ENCODE data around the gene LRIT2.
A peak's percentile ranks its signal among the peaks of the same experiment; 100 is the strongest.

Gene LRIT2

GRCh38 chr10:84176836-84177474 lies 48.4 kb downstream of the LRIT2 start (continued):
- TF ChIP-seq ZSCAN16 (tag by site-specific recombination; IDR thresholded peaks at IDR 0.05), result no peak
- TF ChIP-seq ZNF18 (tag by site-specific recombination; IDR thresholded peaks at IDR 0.05), result no peak
- no peak for TF ChIP-seq ZFP41 (tag by site-specific recombination; IDR thresholded peaks at IDR 0.05; ENCODE audit: borderline replicate concordance)
- TF ChIP-seq EGR2 (tag by site-specific recombination; IDR thresholded peaks at IDR 0.05; ENCODE audit: low read depth), result peak; percentile 44; the same call in 1 of the 2 replicates

GRCh38 chr10:84176351-84176750 lies 49.0 kb downstream of the LRIT2 start:
- no peaks in the 10 kb centered on the region for H3K9me3 ChIP-seq (ENCODE audit: control insufficient read depth, insufficient read depth, low read depth, low read length)
- H3K4me1 ChIP-seq (ENCODE audit: control insufficient read depth, insufficient read depth, low read length), result no peaks in the 10 kb centered on the region
- no peak overlapping the region for H3K27ac ChIP-seq (ENCODE audit: extremely low read depth, low read depth, low read length)
- TF ChIP-seq ZBTB48 (tag by site-specific recombination; IDR thresholded peaks at IDR 0.05) (no peak), ZNF645 (tag by site-specific recombination; IDR thresholded peaks at IDR 0.05) (no peak), ZNF639 (tag by site-specific recombination; IDR thresholded peaks at IDR 0.05) (no peak), ZSCAN4 (tag by site-specific recombination; IDR thresholded peaks at IDR 0.05) (no peak), ZNF600 (tag by site-specific recombination; IDR thresholded peaks at IDR 0.05) (no peak), ZNF571 (tag by site-specific recombination; IDR thresholded peaks at IDR 0.05) (no peak), KLF10 (tag by site-specific recombination; IDR thresholded peaks at IDR 0.05) (no peak), SP2 (tag by site-specific recombination; IDR thresholded peaks at IDR 0.05) (no peak), SP3 (tag by site-specific recombination; IDR thresholded peaks at IDR 0.05) (no peak), ZNF518A (tag by site-specific recombination; conservative IDR thresholded peaks at IDR 0.05; ENCODE audit: low read depth) (no peak)
- ChIA-PET POLR2A (no interaction called here), CTCF (interaction anchor here (0.7 kb wide), 1 partner anchor 63 kb away, joined by 3 read pairs; no protein-coding TSS in a partner anchor)
- H3K36me3 ChIP-seq (ENCODE audit: control insufficient read depth in 2 of 2, insufficient read depth in 1 of 2, low read length in 2 of 2), result no peaks in the 10 kb centered on the region
- H3K4me3 ChIP-seq (ENCODE audit: low read depth, low read length), result no peak overlapping the region
